ENCODE results near the gene CKMT2.

Gene CKMT2

GRCh38 chr5:81214848-81215247 is 18.3 kb upstream of the CKMT2 start:
- Histone ChIP-seq H2AFZ (ENCODE audit: low read depth, low read length) (no peak overlapping the region), H4K20me1 (ENCODE audit: insufficient read depth, low read length) (no peaks in the 10 kb centered on the region), H3K36me3 (ENCODE audit: insufficient read depth, low read length) (no peaks in the 10 kb centered on the region), H3K27ac (ENCODE audit: low read length) (no peak overlapping the region), H3K4me3 (ENCODE audit: low read depth in 1 of 2, low read length in 2 of 2) (no peak overlapping the region), H3K79me2 (ENCODE audit: insufficient read depth, low read length) (no peaks in the 10 kb centered on the region), H3K27me3 (ENCODE audit: insufficient read depth, low read length, poor library complexity) (no peaks in the 10 kb centered on the region), H3K4me2 (ENCODE audit: insufficient read depth, low read length) (no peak overlapping the region), H3K4me1 (ENCODE audit: insufficient read depth, low read length) (no peaks in the 10 kb centered on the region), H3K9ac (ENCODE audit: low read depth, low read length) (no peak overlapping the region), H3K9me3 (ENCODE audit: insufficient read depth, low read length, severe bottlenecking) (no peaks in the 10 kb centered on the region)
- no peak for DNase-seq
- ATAC-seq (ENCODE audit: insufficient read depth, low read depth): no peak
- TF ChIP-seq EZH2 (IDR thresholded peaks at IDR 0.05; ENCODE audit: borderline replicate concordance, low read depth, low read length, severe bottlenecking) (no peak), CTCF (IDR thresholded peaks at IDR 0.05; ENCODE audit: borderline replicate concordance, extremely low read depth, low read length, poor library complexity, severe bottlenecking) (no peak)

GRCh38 chr5:81216152-81216551 is 17.0 kb upstream of the CKMT2 start:
- H3K9me3 ChIP-seq (ENCODE audit: insufficient read depth, low read length, severe bottlenecking): no peaks in the 10 kb centered on the region

GRCh38 chr5:81219389-81219788 is 13.7 kb upstream of the CKMT2 start:
- H4K20me1 ChIP-seq (ENCODE audit: insufficient read depth, low read length): no peaks in the 10 kb centered on the region
- no peak for ATAC-seq (ENCODE audit: insufficient read depth, low read depth)
- H3K4me3 ChIP-seq (ENCODE audit: low read depth in 1 of 2, low read length in 2 of 2): no peak overlapping the region
- no peaks in the 10 kb centered on the region for H3K4me1 ChIP-seq (ENCODE audit: insufficient read depth, low read length)
- no peak overlapping the region for H3K27ac ChIP-seq (ENCODE audit: low read length)
- no peaks in the 10 kb centered on the region for H3K36me3 ChIP-seq (ENCODE audit: insufficient read depth, low read length)
- DNase-seq: no peak
- H3K4me2 ChIP-seq (ENCODE audit: insufficient read depth, low read length): no peak overlapping the region
- H3K27me3 ChIP-seq (ENCODE audit: insufficient read depth, low read length, poor library complexity): no peaks in the 10 kb centered on the region
- no peak overlapping the region for H3K9ac ChIP-seq (ENCODE audit: low read depth, low read length)
- H2AFZ ChIP-seq (ENCODE audit: low read depth, low read length): no peak overlapping the region
- H3K9me3 ChIP-seq (ENCODE audit: insufficient read depth, low read length, severe bottlenecking): no peaks in the 10 kb centered on the region
- no peaks in the 10 kb centered on the region for H3K79me2 ChIP-seq (ENCODE audit: insufficient read depth, low read length)
- TF ChIP-seq CTCF (IDR thresholded peaks at IDR 0.05; ENCODE audit: borderline replicate concordance, extremely low read depth, low read length, poor library complexity, severe bottlenecking) (no peak), EZH2 (IDR thresholded peaks at IDR 0.05; ENCODE audit: borderline replicate concordance, low read depth, low read length, severe bottlenecking) (no peak)

More at GRCh38 chr5:81216152-81216551, 17.0 kb upstream of the CKMT2 start:
- Histone ChIP-seq H4K20me1 (ENCODE audit: insufficient read depth, low read length) (no peaks in the 10 kb centered on the region), H3K36me3 (ENCODE audit: insufficient read depth, low read length) (no peaks in the 10 kb centered on the region), H3K79me2 (ENCODE audit: insufficient read depth, low read length) (no peaks in the 10 kb centered on the region), H3K4me2 (ENCODE audit: insufficient read depth, low read length) (no peak overlapping the region), H3K27ac (ENCODE audit: low read length) (no peak overlapping the region), H3K4me1 (ENCODE audit: insufficient read depth, low read length) (no peaks in the 10 kb centered on the region), H2AFZ (ENCODE audit: low read depth, low read length) (no peak overlapping the region), H3K27me3 (ENCODE audit: insufficient read depth, low read length, poor library complexity) (no peaks in the 10 kb centered on the region), H3K9ac (ENCODE audit: low read depth, low read length) (no peak overlapping the region), H3K4me3 (ENCODE audit: low read depth in 1 of 2, low read length in 2 of 2) (no peak overlapping the region)
- ATAC-seq (ENCODE audit: insufficient read depth, low read depth) (no peak), DNase-seq (no peak)
- TF ChIP-seq CTCF (IDR thresholded peaks at IDR 0.05; ENCODE audit: borderline replicate concordance, extremely low read depth, low read length, poor library complexity, severe bottlenecking): no peak
- no peak for TF ChIP-seq EZH2 (IDR thresholded peaks at IDR 0.05; ENCODE audit: borderline replicate concordance, low read depth, low read length, severe bottlenecking)

- Histone ChIP-seq H2AFZ (ENCODE audit: low read depth, low read length) (no peak overlapping the region), H4K20me1 (ENCODE audit: insufficient read depth, low read length) (no peaks in the 10 kb centered on the region), H3K4me3 (ENCODE audit: low read depth in 1 of 2, low read length in 2 of 2) (no peak overlapping the region), H3K79me2 (ENCODE audit: insufficient read depth, low read length) (no peaks in the 10 kb centered on the region), H3K27ac (ENCODE audit: low read length) (no peak overlapping the region), H3K4me1 (ENCODE audit: insufficient read depth, low read length) (no peaks in the 10 kb centered on the region), H3K27me3 (ENCODE audit: insufficient read depth, low read length, poor library complexity) (no peaks in the 10 kb centered on the region), H3K36me3 (ENCODE audit: insufficient read depth, low read length) (no peaks in the 10 kb centered on the region), H3K9me3 (ENCODE audit: insufficient read depth, low read length, severe bottlenecking) (no peaks in the 10 kb centered on the region), H3K9ac (ENCODE audit: low read depth, low read length) (no peak overlapping the region), H3K4me2 (ENCODE audit: insufficient read depth, low read length) (no peak overlapping the region)
- DNase-seq (no peak), ATAC-seq (ENCODE audit: insufficient read depth, low read depth) (no peak)
- no peak for TF ChIP-seq CTCF (IDR thresholded peaks at IDR 0.05; ENCODE audit: borderline replicate concordance, extremely low read depth, low read length, poor library complexity, severe bottlenecking)
- no peak for TF ChIP-seq EZH2 (IDR thresholded peaks at IDR 0.05; ENCODE audit: borderline replicate concordance, low read depth, low read length, severe bottlenecking)
Measured at GRCh38 chr5:81222285-81222684, 10.8 kb upstream of the CKMT2 start.
